SH-SY5Y (cell line): ENCODE results near the gene CYTH3.

Experiments
- GATA2 ChIP-seq: IDR thresholded peaks from 2 replicates; pipeline ENCODE4 v1.6.1; 2011; ENCODE audit warnings: mild to moderate bottlenecking, low read depth, low read length
- GATA3 ChIP-seq: IDR thresholded peaks from 2 replicates; pipeline ENCODE4 v1.6.1; 2011; ENCODE audit warnings: low read depth, mild to moderate bottlenecking, low read length, moderate library complexity

Gene CYTH3

GRCh38 chr7:6156734-6157133, 115.7 kb downstream of the CYTH3 start:
- TF ChIP-seq GATA3 (no peak), GATA2 (no peak)

GRCh38 chr7:6155596-6155995, 116.8 kb downstream of the CYTH3 start:
- no peak for TF ChIP-seq GATA2
- TF ChIP-seq GATA3, result no peak

GRCh38 chr7:6154542-6155404, 117.7 kb downstream of the CYTH3 start:
- TF ChIP-seq GATA2 (no peak), GATA3 (no peak)

- TF ChIP-seq GATA3, result no peak
- TF ChIP-seq GATA2, result no peak
These were observed 118.5 kb downstream of the CYTH3 start for GRCh38 chr7:6153646-6154541.

- no peak for TF ChIP-seq GATA2
- TF ChIP-seq GATA3, result no peak
These were observed 120.3 kb downstream of the CYTH3 start for GRCh38 chr7:6151994-6152735.

GRCh38 chr7:6149996-6150395, 122.4 kb downstream of the CYTH3 start:
- TF ChIP-seq GATA3 (no peak), GATA2 (no peak)

GRCh38 chr7:6148724-6149360, 123.6 kb downstream of the CYTH3 start:
- TF ChIP-seq GATA2 (no peak), GATA3 (no peak)

GRCh38 chr7:6147627-6148026, 124.8 kb downstream of the CYTH3 start:
- TF ChIP-seq GATA2, result no peak
- no peak for TF ChIP-seq GATA3

- TF ChIP-seq GATA2 (no peak), GATA3 (no peak)
These were observed 125.8 kb downstream of the CYTH3 start for GRCh38 chr7:6146666-6147065.

- no peak for TF ChIP-seq GATA2
- no peak for TF ChIP-seq GATA3
These were observed 128.4 kb downstream of the CYTH3 start for GRCh38 chr7:6143997-6144396.

GRCh38 chr7:6142871-6143380, 129.5 kb downstream of the CYTH3 start:
- TF ChIP-seq GATA2, result no peak
- TF ChIP-seq GATA3, result no peak

- TF ChIP-seq GATA2 (no peak), GATA3 (no peak)
These were observed 133.0 kb downstream of the CYTH3 start for GRCh38 chr7:6139189-6139996.
